Spleen (tissue), 7 donors: Measurements from ENCODE around the gene SLCO4A1.

Experiments
- POLR2A ChIP-seq, 3 donors: fragments of 450-650 bp; IDR thresholded peaks; one replicate each; pipeline ENCODE4 v1.5.1; 2017; ENCODE audit warnings: antibody characterized with exemption in 3 of 3, mild to moderate bottlenecking in 1 of 3
- TF ChIP-seq, protein P1 (sequence below), 11 experiments: fragments of 200-600 bp in 7 of 11; fragments of 450-650 bp in 4 of 11; sonication (generic) in 4 of 11; IDR thresholded peaks in 8 of 11; conservative IDR thresholded peaks in 3 of 11; 1 replicate in 7 of 11; 2 replicates in 4 of 11; pipeline versions ENCODE4 v1.4.0 to v1.8.0; 2016 to 2021; ENCODE audit warnings: antibody characterized with exemption in 11 of 11, inconsistent platforms in 4 of 11, mild to moderate bottlenecking in 1 of 11
- donor health status: DM: no; HTN: no; CAD: no; lungs with moderate emphysema.
- donor health status: DM: no; HTN: no; CAD: no.
- donor health status: DM: no; HTN: no; CAD: no.

DNA sequence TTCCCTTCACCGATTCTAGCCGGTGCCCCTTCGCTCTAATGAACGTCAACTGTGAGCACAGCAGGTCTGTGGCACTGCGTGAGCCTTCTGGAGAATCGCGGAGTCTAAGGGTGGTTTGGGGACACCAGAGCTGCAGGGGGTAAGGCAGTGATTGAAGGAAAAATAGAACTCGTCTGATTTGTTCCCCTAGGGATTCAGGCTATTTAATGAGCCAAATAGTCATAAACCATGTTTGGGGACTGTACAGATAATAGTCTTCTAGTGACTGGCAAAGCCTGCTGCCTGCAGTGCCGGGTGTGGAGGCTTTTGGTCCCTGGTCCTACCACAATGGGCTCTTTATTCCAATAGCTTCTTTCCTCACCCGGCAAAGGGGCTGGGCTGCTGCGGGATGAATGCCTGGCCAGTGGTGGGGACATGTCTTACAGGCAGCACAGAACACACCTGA is 55.2 kb downstream of the SLCO4A1 start:
- TF ChIP-seq, protein P1, sequence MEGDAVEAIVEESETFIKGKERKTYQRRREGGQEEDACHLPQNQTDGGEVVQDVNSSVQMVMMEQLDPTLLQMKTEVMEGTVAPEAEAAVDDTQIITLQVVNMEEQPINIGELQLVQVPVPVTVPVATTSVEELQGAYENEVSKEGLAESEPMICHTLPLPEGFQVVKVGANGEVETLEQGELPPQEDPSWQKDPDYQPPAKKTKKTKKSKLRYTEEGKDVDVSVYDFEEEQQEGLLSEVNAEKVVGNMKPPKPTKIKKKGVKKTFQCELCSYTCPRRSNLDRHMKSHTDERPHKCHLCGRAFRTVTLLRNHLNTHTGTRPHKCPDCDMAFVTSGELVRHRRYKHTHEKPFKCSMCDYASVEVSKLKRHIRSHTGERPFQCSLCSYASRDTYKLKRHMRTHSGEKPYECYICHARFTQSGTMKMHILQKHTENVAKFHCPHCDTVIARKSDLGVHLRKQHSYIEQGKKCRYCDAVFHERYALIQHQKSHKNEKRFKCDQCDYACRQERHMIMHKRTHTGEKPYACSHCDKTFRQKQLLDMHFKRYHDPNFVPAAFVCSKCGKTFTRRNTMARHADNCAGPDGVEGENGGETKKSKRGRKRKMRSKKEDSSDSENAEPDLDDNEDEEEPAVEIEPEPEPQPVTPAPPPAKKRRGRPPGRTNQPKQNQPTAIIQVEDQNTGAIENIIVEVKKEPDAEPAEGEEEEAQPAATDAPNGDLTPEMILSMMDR (IDR thresholded peaks at IDR 0.05 in 8 of 11, conservative IDR thresholded peaks at IDR 0.05 in 3 of 11), result no peak
- TF ChIP-seq POLR2A (IDR thresholded peaks at IDR 0.05), result no peak
